HFFc6 (cell line): ENCODE measurements around the gene GALNT5. TPM values are rescaled to one million over a fixed set of nuclear protein-coding genes. Genes with fewer than 3 reads are reported as not detected.

Experiments used
- DNase-seq: peaks from one replicate; pipeline ENCODE4 v3.0.0-alpha.2; 2018
- H3K27ac Mint-ChIP-seq: 2 replicates; pipeline ENCODE4 v1.8.0; 2020; ENCODE audit warnings: mild to moderate bottlenecking, mixed read lengths
- H3K27me3 Mint-ChIP-seq: 2 replicates; pipeline ENCODE4 v1.8.0; 2021; ENCODE audit warnings: mild to moderate bottlenecking, moderate library complexity, mixed read lengths; ENCODE audit not compliant: insufficient read depth
- H3K36me3 Mint-ChIP-seq: 2 replicates; pipeline ENCODE4 v1.8.0; 2021; ENCODE audit warnings: low read depth, mixed read lengths
- H3K4me1 Mint-ChIP-seq: 2 replicates; pipeline ENCODE4 v1.8.0; 2020; ENCODE audit warnings: low read depth, mixed read lengths
- H3K4me3 Mint-ChIP-seq: 2 replicates; pipeline ENCODE4 v1.8.0; 2020; ENCODE audit warnings: mild to moderate bottlenecking, moderate library complexity, mixed read lengths
- H3K9me3 Mint-ChIP-seq: 2 replicates; pipeline ENCODE4 v1.8.0; 2020; ENCODE audit warnings: mild to moderate bottlenecking, mixed read lengths
- total RNA-seq, 6 experiments: library from RNA; stranded (reverse); fragmentation: NEBNext Ultra II Directional; extraction: Animal tissue kit (Norgen Biotek cat#: 25700); gene quantifications; 2 replicates in 1 of 6; 3 replicates in 5 of 6; pipeline ENCODE4 v1.2.3, GENCODE V29; 2021
- TF ChIP-seq, protein P1 (sequence below): fragments of 200-600 bp; sonication (generic); IDR thresholded peaks from 2 replicates; pipeline ENCODE4 v1.5.0; 2021; ENCODE audit warnings: antibody characterized with exemption, mild to moderate bottlenecking

GALNT5 gene
- total RNA-seq, 6 experiments from 2014 or later: 27.6 to 70.0 (median 63.0) TPM

DNA sequence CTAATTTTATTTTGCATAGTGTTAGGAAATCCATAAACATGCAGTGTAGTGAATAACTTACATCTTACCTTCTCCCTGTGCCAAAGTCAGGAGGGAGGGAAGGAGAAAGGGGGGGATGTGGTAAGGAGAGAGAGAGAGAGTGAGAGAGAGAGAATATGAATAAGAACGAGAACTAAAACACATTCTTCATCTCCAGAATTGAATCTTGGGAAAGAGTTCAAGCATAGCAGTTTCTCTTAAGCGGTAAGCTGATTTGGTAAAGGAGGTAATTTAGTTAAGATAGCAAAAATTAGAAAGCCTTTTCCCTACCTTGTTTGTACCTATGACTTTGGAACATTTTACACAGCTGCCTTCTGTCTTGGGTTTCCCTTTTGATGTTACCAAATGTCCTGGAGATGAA is 52.4 kb downstream of the GALNT5 start:
- TF ChIP-seq, protein P1, sequence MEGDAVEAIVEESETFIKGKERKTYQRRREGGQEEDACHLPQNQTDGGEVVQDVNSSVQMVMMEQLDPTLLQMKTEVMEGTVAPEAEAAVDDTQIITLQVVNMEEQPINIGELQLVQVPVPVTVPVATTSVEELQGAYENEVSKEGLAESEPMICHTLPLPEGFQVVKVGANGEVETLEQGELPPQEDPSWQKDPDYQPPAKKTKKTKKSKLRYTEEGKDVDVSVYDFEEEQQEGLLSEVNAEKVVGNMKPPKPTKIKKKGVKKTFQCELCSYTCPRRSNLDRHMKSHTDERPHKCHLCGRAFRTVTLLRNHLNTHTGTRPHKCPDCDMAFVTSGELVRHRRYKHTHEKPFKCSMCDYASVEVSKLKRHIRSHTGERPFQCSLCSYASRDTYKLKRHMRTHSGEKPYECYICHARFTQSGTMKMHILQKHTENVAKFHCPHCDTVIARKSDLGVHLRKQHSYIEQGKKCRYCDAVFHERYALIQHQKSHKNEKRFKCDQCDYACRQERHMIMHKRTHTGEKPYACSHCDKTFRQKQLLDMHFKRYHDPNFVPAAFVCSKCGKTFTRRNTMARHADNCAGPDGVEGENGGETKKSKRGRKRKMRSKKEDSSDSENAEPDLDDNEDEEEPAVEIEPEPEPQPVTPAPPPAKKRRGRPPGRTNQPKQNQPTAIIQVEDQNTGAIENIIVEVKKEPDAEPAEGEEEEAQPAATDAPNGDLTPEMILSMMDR: no peak
- Mint-ChIP-seq H3K4me1 (peaks cover 43% of the 10 kb centered on the region), H3K36me3 (peaks cover 39% of the 10 kb centered on the region; the same call in 1 of the 2 replicates), H3K27ac (no peak overlapping the region), H3K27me3 (no peaks in the 10 kb centered on the region), H3K9me3 (no peaks in the 10 kb centered on the region), H3K4me3 (no peak overlapping the region)
- no peak for DNase-seq

DNA sequence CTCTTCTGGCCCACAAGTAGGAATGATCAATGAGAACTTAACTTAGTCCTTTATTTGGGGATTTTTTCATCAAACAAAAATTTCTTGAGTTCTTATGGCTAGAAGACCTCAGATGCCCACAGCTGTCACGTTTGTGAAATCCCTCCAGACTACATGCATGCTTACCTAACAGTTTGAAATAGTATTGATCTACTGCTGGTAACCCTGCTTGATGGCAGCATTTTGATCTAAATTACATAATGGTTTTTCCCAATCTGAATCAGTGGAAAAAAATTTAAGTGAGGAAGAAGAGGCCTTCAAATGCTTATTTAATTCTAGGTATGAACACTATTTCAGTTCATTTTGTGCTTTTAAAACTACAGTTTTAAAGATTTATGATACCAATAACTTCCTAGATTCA is 54.2 kb downstream of the GALNT5 start:
- peaks cover 25% of the 10 kb centered on the region for H3K4me1 Mint-ChIP-seq
- no peak for DNase-seq
- no peaks in the 10 kb centered on the region for H3K27me3 Mint-ChIP-seq
- no peaks in the 10 kb centered on the region for H3K9me3 Mint-ChIP-seq
- no peak overlapping the region for H3K27ac Mint-ChIP-seq
- peaks cover 33% of the 10 kb centered on the region; the same call in 1 of the 2 replicates for H3K36me3 Mint-ChIP-seq
- no peak overlapping the region for H3K4me3 Mint-ChIP-seq
- TF ChIP-seq, protein P1: no peak

DNA sequence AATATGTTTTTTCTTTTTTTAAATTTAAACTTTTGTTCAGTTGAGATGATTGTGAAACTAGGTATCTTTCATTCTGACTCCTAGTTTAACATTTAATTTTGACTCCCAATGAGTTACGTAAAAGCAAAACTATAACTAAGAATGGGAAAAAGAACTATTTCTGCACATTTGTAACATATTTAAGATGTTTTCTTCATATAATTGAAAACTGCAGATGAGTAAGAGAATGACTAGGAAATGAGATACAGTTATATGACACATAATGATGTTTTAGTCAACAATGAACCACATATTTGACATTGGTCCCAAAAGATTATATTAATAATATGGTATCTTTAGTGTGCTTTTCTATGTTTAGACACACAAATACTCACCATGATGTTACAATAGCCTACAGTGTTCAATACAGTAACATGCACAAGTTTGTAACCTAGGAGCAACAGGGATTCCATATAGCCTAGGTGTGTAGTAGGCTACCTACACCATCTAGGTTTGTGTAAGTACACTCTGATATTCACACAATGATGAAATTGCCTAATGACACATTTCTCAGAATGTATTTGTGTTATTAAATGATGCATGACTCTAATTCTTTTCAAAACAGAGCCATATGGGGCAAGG is 55.5 kb downstream of the GALNT5 start:
- H3K36me3 Mint-ChIP-seq: peaks cover 22% of the 10 kb centered on the region; the same call in 1 of the 2 replicates
- H3K27ac Mint-ChIP-seq: no peak overlapping the region

DNA sequence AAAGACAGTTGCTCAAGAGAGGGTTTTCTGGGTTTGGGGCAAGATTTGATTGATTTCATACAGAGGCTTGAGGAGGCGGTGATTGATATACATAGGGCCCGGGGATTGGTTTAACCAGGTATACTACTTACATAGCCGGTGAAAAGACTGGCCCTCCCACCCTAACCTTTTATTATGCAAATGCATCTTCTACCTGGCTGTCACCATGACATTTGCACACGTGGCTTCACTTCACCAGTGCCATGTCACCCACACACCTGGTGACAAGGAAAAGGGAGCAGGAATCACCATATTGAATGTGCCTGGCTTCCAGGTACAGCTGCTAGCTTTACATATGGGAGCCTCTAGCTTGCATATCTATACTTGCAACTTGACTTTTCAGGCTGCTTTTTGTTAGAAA is 58.4 kb downstream of the GALNT5 start:
- H3K27me3 Mint-ChIP-seq: no peaks in the 10 kb centered on the region
- H3K4me3 Mint-ChIP-seq: no peak overlapping the region
- H3K36me3 Mint-ChIP-seq: peaks cover 11% of the 10 kb centered on the region; the same call in 1 of the 2 replicates
- DNase-seq: no peak
- H3K27ac Mint-ChIP-seq: no peak overlapping the region
- H3K4me1 Mint-ChIP-seq: peaks cover 16% of the 10 kb centered on the region
- H3K9me3 Mint-ChIP-seq: no peaks in the 10 kb centered on the region
- TF ChIP-seq, protein P1: no peak

More for the DNA sequence above, 55.5 kb downstream of the GALNT5 start:
- TF ChIP-seq, protein P1: no peak
- Mint-ChIP-seq H3K4me1 (peaks cover 16% of the 10 kb centered on the region), H3K4me3 (no peak overlapping the region), H3K27me3 (no peaks in the 10 kb centered on the region), H3K9me3 (no peaks in the 10 kb centered on the region)
- DNase-seq: no peak

DNA sequence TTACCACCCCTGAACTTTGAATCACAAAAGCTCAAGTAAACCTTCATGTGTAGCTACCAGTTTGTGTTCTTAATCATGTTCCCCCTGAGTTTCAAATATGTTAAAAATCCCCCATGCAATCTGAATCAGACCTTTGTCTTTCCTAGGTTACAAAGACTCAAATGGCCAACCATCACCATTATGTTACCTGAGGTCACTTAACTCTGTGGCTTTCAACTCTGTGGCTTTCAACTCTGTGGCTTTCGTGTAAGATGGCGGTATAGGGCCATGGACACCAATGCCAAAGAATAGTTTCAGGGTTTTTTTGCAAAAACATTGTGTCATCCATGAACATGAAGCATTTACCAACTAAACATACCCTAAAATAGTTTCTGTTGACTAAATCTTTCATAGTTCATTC is 61.4 kb downstream of the GALNT5 start:
- H3K27me3 Mint-ChIP-seq: peaks cover 2% of the 10 kb centered on the region; the same call in 1 of the 2 replicates
- no peaks in the 10 kb centered on the region for H3K4me1 Mint-ChIP-seq
- H3K36me3 Mint-ChIP-seq: no peaks in the 10 kb centered on the region
- H3K9me3 Mint-ChIP-seq: no peaks in the 10 kb centered on the region
- no peak overlapping the region for H3K4me3 Mint-ChIP-seq
- no peak overlapping the region for H3K27ac Mint-ChIP-seq
- TF ChIP-seq, protein P1: no peak
- DNase-seq: no peak
